ENCODE results near the gene PDCD6IP. TPM values are rescaled to one million over a fixed set of nuclear protein-coding genes. Genes with fewer than 3 reads are reported as not detected.
A peak's percentile ranks its signal among the peaks of the same experiment; 100 is the strongest.

The PDCD6IP gene
- total and polyA plus RNA-seq, 2 experiments from 2014 or later = 45.1 to 185 TPM

DNA sequence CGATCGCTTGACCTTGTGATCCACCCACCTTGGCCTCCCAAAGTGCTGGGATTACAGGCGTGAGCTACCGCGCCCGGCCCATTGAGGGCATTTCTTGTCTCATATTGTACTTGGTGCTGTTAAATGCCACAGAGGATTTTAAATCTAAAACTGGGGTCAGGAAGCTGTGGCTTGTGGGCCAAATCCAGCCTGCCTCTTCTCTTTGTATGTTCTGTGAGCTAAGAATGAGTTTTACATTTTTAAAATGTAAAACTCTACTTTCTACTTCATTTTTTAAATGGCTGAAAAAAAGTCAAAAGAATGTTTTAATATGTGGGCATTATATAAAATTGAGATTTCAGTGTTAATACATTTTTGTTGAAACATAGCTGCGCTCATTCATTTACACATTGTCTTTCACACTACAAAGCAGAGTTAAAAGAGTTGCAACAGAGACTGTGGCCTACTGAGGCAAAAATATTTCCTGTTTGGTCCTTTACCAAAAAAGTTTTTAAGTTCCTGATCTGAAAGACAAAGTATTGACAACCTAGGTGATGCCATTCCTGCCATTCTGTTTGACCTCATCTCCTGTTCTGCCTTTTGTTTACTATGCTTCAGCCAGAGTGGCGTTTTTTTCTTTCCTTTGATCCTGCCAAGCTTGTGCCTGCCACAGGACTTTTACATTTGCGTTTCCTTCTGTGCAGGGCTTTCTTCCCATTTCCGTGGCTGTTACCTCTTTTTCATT, 50.4 kb downstream of the PDCD6IP start:
- ATAC-seq = peak; percentile 46; the same call in 2 of the 3 replicates
- Histone ChIP-seq H3K4me3 (no peak overlapping the region), H3K36me3 (ENCODE audit: insufficient read depth) (peaks cover 3% of the 10 kb centered on the region; the same call in 1 of the 2 replicates), H3K27me3 (ENCODE audit: insufficient read depth) (no peaks in the 10 kb centered on the region), H3K4me2 (peak overlapping the region; percentile 19; the same call in 1 of the 2 replicates), H3F3A (replicated peaks; ENCODE audit: low read depth) (no peaks in the 10 kb centered on the region), H3K9me2 (ENCODE audit: insufficient read depth) (no peaks in the 10 kb centered on the region), H2AFZ (no peak overlapping the region), H4K20me1 (replicated peaks; ENCODE audit: insufficient read depth) (no peaks in the 10 kb centered on the region), H3K27ac (ENCODE audit: low read depth) (peak overlapping the region; percentile 46), H3K79me2 (replicated peaks; ENCODE audit: insufficient read depth) (no peaks in the 10 kb centered on the region; the same call in 1 of the 2 replicates), H3K4me1 (ENCODE audit: insufficient read depth) (peaks cover 26% of the 10 kb centered on the region)
- Mint-ChIP-seq H3K4me1 (peaks cover 35% of the 10 kb centered on the region), H3K4me3 (no peak overlapping the region), H3K27ac (no peak overlapping the region), H3K9me3 (no peaks in the 10 kb centered on the region), H3K36me3 (ENCODE audit: low read depth) (peaks cover 7% of the 10 kb centered on the region; the same call in 2 of the 3 replicates), H3K27me3 (ENCODE audit: insufficient read depth, low read depth, poor library complexity) (no peaks in the 10 kb centered on the region)
- peak; percentile 37 for DNase-seq (ENCODE audit: low spot score)
- no peak for TF ChIP-seq EZH2phosphoT487 (IDR thresholded peaks at IDR 0.05; ENCODE audit: unreplicated experiment)
- TF ChIP-seq, protein P1, sequence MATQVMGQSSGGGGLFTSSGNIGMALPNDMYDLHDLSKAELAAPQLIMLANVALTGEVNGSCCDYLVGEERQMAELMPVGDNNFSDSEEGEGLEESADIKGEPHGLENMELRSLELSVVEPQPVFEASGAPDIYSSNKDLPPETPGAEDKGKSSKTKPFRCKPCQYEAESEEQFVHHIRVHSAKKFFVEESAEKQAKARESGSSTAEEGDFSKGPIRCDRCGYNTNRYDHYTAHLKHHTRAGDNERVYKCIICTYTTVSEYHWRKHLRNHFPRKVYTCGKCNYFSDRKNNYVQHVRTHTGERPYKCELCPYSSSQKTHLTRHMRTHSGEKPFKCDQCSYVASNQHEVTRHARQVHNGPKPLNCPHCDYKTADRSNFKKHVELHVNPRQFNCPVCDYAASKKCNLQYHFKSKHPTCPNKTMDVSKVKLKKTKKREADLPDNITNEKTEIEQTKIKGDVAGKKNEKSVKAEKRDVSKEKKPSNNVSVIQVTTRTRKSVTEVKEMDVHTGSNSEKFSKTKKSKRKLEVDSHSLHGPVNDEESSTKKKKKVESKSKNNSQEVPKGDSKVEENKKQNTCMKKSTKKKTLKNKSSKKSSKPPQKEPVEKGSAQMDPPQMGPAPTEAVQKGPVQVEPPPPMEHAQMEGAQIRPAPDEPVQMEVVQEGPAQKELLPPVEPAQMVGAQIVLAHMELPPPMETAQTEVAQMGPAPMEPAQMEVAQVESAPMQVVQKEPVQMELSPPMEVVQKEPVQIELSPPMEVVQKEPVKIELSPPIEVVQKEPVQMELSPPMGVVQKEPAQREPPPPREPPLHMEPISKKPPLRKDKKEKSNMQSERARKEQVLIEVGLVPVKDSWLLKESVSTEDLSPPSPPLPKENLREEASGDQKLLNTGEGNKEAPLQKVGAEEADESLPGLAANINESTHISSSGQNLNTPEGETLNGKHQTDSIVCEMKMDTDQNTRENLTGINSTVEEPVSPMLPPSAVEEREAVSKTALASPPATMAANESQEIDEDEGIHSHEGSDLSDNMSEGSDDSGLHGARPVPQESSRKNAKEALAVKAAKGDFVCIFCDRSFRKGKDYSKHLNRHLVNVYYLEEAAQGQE (IDR thresholded peaks at IDR 0.05; ENCODE audit: unreplicated experiment) = no peak
- TF ChIP-seq, protein P2, sequence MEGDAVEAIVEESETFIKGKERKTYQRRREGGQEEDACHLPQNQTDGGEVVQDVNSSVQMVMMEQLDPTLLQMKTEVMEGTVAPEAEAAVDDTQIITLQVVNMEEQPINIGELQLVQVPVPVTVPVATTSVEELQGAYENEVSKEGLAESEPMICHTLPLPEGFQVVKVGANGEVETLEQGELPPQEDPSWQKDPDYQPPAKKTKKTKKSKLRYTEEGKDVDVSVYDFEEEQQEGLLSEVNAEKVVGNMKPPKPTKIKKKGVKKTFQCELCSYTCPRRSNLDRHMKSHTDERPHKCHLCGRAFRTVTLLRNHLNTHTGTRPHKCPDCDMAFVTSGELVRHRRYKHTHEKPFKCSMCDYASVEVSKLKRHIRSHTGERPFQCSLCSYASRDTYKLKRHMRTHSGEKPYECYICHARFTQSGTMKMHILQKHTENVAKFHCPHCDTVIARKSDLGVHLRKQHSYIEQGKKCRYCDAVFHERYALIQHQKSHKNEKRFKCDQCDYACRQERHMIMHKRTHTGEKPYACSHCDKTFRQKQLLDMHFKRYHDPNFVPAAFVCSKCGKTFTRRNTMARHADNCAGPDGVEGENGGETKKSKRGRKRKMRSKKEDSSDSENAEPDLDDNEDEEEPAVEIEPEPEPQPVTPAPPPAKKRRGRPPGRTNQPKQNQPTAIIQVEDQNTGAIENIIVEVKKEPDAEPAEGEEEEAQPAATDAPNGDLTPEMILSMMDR (conservative IDR thresholded peaks at IDR 0.05; ENCODE audit: low read depth in 2 of 2) = no peak
- no peak for TF ChIP-seq ZNF331 (CRISPR knock-in tag; IDR thresholded peaks at IDR 0.05; ENCODE audit: low read depth)
- no peak for TF ChIP-seq POLR2AphosphoS5 (IDR thresholded peaks at IDR 0.05; ENCODE audit: low read depth)
- no peak for TF ChIP-seq JUNB (IDR thresholded peaks at IDR 0.05; ENCODE audit: unreplicated experiment)
- TF ChIP-seq STAT1 (IDR thresholded peaks at IDR 0.05; ENCODE audit: unreplicated experiment) = no peak
- no peak for TF ChIP-seq ETS1 (IDR thresholded peaks at IDR 0.05)
- TF ChIP-seq ZNF462 (CRISPR knock-in tag; IDR thresholded peaks at IDR 0.05) = no peak
- no peak for TF ChIP-seq CREB1 (CRISPR knock-in tag; IDR thresholded peaks at IDR 0.05; ENCODE audit: low read depth)
- no peak for TF ChIP-seq NANOG (IDR thresholded peaks at IDR 0.05; ENCODE audit: borderline replicate concordance)
- no peak for TF ChIP-seq EZH2 (IDR thresholded peaks at IDR 0.05; ENCODE audit: low read depth, unreplicated experiment)
- TF ChIP-seq ZNF114 (CRISPR knock-in tag; IDR thresholded peaks at IDR 0.05) = no peak
